Activated T-helper 1 cell treated with Interleukin-2 at 50 U/mL for 16 hours (primary cell): ENCODE results near the gene NOTCH1.
"Not testable (repeated sequence)": the region's sequence is repeated elsewhere in the genome, so short reads cannot be mapped to it uniquely, and the experiment has no call there.

ENCODE experiments used
- DNase-seq: peaks from one replicate; pipeline ENCODE4 v3.0.0-alpha.2; 2020; ENCODE audit warnings: low read depth

The NOTCH1 gene

DNA sequence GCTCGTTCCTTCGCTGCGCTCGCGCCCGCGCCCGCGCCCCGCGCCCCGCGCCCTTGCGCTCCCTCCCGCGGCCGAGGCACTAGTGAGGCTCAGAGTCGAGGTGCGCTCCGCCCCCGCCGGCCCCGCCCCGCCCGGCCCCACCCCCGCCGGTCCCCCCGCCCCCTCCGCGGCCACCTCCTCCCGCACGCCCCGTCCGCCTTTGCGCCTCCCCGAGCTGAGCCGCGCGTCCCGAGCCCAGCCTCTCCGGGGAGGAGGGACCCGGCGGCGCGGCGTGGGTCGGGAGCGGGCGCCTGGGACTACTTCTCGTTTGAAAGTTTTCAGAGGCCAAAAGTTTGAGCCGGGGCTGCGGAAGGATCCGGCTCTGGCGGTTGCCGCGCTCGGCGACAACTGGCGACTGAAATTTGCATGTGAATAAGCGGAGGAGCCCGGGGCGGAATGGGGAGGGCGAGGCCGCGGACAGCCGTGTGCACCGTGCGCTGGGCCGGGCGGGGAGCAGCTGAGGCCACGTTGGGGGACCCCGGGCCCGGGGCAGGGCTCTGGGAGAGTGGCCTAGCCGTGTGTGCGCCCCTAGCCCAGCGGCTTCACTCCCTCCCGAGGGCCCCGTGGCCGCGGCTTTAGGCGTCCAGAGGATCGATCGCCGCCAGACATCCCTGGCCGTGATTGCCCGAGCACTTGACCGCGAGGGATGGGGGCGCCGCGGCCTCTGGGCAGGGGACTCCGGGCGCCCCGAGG, at the start of gene NOTCH1:
TSS of gene NOTCH1 (minus strand) at position 84 of the 732 bp plus-strand sequence. CDS start 262 bp downstream, outside the sequence.
- DNase-seq = peak; percentile 79

DNA sequence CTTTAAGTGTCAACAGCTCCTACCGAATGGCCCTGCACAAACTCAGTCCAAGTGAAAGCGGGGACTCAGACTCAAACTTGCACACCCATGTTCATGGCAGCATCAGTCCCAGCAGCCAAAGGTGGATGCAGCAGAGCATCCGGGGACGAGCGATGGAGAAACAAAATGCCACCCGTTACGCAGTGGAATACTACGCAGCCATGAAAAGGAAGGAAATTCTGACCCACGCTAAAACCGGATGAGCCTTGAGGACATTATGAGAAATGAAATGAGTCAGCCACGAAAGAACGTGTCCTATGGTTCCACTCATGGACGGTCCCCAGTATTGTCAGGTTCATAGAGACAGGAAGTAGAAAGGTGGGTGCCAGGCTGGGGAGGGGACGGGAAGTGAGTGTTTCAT, 48.6 kb upstream of the NOTCH1 start:
- DNase-seq = no peak

DNA sequence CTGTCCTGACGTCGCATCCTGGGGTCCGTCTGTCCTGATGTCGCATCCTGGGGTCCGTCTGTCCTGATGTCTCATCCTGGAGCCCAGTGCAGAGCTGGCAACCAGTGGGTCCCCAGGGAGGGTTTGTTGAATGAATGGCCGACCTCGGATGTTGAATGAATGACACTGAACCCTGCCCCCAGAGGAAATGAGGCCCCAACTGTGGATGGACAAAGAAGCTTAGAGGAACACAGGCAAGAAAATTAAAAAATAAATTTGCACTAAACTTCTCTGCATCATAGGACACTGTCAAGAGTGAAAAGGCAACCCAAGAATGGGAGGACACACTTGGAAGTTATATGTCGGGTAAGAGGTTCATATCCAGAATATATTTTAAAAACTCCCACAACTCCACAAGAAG, 47.7 kb upstream of the NOTCH1 start:
- DNase-seq = no peak

DNA sequence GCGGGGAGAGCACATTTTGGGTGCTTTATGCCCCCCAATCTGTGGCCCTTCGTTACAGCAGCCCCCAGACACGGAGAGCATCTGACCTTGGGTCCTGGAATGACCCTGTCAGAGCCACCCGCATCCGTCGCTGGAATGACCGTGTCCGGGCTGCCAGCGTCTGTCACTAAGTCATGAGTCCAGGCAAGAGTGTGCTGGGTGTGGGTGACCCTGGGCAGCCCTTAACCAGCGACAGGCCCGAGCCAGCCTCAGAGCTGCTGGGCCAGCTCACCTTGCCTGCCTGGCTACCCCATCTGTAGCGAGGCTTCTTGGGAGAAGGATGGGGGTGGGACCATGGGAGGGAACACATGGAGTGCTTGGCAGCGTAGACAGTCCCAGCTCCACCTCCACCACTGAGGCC, 46.8 kb upstream of the NOTCH1 start:
- no peak for DNase-seq

DNA sequence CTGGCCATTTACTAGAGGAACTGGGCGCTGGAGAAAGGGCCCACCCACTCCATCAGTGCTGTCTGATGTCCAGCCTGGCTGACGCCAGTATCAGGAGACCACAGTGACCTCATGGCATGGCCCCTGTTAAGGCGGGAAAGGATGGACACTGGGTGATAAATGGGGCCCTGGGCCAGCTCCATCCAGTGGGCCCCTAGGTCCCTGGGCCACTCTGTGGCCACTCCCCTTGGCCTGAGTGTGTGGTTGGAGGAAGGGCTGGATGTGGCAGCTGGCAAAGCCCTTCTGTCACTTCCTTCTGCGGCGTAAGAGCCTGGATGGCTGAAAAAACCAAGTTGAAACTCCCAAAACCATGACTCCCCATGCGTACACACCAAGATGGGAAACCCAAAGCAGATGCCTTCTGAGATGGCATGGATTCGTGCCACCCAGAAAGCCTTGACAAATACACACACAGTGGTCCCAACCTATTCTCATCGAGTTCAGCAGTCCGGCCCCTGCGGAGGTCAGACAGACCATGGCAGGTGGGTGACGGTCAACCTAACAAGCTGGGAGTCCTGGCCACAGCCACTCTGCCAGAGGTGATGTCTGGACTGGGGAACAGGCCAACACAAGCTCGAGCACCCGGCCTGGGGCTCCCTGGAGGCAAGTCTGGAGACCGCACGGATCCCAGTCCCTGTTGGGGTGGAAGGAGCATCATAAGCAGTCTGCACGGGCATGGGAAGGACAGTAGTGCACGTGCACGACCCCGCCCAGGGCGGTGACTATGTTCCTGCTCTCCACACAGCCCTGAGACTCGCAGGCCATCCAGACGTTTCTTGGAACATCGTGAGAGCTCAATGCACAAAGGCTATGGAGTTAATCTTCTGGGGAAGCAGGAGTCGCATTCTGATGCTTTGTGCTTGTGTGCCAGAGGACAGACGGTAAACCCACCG, 45.2 kb upstream of the NOTCH1 start:
- DNase-seq = no peak

DNA sequence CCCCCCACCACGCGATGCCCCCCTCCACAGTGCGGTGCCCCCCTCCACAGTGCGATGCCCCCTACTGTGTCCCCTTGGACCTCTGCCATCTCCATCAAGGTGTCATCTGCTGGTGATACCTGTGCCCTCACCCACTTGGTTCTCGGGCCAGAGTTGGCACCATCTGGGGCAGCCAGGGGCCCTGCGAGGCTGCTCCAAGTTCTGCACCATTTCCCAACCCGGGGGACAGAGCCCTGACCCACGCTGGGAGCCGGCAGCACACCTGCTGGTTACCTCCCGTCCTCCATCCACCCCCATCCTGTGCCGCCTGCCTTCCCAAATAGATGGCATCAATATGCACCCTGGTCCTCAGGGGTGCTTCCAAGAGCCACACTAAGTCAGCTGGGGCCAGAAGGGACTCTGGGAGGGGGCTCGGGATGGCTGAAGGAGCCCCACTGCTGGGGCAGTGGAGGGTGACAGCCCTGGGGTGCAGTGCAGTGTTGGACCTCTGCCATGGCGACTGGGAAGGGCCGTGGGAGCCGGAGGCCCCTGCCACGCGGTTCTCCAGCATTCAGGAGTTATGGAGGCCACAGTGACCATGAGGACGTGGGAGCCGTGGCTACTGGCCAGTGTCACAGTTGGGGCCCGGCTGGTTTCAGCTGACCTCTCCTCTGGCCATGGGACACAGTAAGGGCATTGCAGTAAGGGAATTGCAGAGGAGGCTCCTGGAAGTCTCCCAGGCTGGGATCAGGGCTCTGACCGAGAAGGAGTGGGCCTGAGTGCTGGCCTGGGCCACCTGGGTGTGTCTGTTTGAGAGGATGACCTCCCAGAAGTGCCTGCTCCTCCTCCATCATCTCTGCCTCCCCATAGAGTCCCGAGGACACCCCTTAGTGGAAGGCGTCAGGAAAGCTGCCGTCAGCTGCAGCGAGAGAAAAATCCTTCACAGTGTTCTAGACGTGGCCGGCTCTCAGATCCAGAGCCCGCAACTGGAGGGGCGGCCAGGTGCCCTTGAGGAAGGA, 44.2 kb upstream of the NOTCH1 start:
- DNase-seq = no peak

DNA sequence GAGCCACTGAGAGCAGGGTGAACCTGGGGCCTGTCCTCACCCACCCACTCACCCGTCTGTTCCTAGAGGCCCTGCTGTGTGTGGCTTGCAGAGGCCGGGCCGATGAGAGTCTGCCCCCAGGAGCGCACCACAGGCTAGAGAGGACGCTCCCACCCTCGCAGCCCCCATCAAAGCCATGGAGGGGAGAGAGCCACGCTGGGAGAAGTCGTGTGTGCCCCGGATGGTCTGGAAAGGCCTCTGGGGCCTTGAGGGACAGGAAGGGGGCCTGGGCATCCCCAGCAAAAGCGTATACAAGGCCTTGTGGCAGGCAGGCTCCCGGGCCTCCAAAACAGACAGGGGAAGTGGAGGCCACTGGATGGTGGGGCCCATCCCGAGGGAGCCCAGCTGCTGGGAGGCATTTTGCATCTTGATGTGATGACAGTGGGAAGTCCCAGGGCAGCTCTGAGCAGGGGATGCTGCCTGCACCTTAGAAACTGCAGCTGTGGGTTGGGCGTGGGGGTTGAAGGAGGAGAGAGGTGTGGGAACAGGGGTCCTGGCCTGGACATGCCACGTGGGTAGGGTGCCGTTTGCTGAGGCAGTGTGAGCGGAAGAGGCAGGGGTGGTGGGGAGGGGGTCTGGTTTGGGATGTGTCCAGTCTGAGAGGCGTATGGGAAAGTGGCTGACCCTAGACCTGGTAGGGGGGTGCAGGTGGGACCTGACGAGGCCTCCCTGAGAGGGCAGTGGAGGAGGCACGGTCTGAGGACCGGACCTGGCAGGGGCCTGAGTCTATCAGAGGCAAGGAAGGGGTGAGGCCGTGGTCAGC, 43.0 kb upstream of the NOTCH1 start:
- DNase-seq = no peak

DNA sequence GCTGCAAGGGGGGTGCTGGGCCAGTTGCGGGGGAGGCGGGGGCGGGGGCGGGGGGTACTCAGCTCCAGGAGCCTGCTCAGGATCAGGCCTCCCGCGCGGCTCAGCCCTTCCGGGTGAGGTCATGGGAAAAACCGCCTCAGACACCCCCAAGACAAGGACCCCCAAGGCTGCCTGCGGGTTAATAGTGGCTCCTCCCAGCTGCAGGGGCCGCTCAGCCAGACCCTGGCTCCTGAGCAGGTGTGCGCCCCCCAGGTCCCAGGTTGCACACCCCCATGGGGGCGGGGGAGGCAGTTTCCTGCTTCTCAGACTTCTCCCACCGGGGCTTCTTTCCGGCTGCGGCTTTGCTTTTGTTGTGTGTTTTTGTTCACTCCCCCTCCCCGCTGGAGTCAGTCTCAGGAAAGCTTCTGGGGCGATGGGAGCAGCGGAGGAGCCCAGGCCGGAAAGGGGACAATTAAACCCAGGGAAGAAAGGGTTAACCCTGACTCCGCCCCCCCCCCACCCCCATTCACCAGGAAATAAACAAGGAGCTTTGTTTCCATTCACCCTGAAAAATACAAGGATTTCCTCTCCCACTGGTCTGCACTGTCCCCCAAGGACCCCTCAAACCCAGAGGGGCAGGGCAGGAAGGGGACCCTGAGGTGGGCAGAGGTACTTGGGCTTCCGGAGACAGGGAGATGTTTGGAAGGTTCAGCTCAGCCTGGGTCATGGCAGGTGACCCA, 42.3 kb upstream of the NOTCH1 start:
- no peak for DNase-seq

DNA sequence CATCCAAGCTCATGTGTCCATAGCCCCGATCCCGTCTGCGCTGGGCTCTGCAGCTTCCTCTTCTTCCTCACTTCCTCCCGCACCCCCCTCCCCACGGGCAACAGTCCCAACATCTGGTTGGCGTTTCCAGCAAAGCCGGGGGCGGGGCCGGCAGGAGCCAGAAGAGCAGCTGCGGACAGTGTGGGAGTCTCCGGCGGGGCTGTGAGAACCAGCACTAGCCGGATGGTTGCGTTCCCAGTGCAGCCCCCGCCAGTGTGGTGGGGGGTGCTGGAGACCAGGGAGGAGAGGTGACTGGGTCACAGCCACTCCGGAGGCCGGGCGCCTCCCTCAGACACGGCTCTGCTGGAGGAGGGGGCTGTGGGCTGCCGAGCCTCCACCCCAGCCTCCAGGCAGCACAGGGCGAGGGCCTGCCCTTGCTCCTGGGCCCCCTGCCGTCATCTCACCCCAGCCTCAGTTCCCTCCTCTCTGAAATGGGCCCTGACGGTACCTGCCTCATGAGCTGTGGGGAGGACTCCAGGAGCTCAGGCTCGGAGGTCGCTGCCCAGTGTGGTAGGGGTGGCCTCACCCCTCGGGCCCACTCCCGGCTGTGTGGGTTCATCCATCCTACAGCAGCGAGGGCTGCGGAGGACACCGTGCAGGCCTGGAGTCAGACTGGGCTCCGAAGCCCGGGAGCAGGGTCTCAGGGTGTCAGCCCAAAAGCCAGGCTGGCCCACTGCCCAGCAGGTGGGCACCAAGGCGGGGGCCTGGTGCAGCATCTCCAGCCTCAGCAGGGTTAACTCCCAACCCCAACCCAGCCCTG, 41.5 kb upstream of the NOTCH1 start:
- DNase-seq = no peak

DNA sequence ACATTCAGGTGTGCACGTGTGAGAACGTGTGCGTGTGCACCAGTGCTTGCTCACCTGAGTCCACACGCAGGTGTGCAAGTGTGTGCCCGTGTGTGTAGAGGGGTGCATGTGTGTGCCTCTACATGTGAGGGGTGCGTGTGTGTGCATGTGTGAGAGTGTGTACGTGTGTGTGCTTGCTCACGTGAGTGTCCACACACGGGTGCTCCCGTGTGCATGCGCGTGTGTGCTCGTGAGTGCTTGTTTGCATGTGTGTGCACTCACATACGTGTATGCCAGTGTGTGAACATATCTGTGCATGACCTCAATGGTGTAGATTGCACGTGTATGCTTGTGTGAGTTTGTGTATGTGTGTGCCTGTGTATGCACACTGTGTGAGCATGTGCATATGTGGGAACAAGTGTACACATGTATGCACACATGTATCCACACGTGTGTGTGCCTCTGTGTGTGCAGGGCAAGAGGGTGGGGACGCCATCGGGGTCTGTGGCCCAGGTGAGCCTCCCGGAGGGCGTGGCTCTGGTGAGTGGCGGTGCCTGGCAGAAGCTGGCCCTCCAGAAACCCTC, 40.6 kb upstream of the NOTCH1 start:
- no peak for DNase-seq

DNA sequence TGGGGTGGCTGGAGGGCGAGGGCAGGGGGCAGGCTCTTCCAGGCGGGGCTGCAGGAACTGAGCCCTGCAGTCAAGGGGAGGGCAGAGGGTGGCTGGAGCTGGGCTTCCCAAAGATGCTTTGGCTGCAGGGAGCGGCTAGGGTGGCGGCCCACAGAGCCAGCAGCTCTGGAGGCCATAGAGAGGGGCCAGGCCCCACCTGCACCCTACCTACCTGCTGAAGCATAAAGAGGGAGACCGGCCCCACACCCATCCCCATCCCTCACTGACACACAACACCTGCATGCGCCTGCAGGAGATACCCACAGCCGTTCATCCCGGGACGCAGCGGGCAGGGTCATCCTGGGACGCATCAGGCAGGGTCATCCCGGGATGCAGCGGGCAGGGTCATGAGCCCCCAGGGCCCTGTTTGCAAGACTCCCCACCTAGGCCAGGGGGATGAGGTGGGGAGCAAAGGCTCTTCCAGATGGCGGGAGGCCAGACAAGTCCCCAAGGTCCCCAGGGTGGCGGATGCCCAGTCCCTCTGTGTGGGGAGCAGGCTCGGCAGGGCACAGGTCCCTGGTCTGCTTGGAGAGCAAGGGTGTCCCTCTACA, 39.8 kb upstream of the NOTCH1 start:
- DNase-seq = no peak

DNA sequence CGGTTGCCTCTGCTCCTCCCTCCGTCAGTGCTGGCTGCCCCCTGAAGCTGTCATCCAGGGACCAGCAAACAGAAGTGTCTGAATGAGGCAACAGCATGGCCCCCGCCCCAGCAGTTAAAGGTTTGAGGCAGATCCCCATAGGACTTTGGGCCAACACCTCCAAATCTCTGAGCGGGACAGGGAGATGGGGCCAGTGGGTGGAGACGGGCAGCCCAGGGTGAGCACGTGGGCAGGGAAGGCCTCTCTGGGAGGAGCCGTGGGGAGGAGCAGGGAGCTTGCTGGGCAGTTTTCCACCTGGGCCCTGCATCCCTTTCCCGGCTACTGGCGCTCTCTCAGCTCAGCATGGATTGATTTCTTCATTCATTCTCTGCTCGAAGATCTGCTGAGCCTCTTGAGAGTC, 39.1 kb upstream of the NOTCH1 start:
- DNase-seq = no peak

DNA sequence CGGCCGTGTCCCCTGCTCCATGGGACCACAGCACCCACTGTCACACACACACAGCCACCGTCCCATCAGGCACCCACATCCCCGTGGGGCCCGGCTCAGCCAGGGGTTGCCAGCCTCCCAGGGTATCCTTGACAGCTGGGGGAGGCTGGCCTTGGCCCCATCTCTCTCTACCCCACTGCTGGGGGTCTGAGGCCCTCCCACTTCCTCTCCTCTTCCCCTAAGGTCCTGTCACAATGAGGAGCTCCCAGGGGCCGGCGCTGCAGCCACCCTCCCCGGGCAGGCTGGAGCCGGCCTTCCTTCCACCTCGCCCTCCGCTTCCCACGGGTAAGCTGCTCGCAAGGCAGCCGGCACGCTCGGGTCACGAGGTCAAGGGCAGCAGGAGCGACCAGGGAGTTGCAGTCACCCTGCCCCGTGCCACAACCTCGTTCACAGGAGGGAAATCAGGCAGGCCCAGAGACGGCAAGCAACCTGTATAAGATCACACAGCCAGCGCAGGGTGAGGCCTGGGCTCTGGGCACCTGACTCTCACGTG, 38.6 kb upstream of the NOTCH1 start:
- DNase-seq = no peak

DNA sequence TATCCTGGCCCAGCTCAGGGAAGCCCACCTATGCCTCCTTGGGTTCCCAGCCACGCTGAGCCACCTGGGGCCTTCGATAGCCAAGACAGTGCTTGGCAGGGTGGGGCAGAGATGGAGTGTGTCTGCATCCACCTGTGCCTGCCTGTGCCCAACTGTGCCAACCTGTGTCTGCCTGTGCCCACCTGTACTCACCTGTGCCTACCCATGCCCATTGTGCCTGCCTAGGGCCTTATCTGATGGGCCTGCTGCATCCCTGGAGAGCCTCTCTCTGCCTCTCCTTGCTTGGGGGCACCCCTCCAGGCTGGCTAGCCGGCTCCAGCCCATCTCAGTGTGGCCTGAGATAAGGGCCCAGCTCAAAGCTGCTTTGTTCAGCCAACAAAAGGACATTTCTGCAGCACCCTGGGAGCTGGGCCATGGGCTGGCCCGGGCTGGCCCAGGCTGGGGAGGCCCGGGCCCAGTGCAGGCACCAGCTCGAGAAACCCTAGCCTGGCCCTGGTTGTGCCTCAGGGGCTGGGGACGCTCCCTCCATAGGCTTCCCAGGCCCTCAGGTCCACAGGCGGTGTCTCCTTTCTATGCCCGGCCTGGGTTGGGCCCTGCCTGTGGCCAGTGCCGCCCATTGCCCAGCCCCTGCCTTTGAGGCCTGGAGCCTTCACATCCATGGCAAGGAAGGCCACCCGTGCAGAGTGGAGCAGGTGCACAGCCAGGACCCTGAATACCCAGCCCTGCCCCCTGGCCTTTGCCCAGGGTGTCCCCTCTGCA, 37.3 kb upstream of the NOTCH1 start:
- no peak for DNase-seq

DNA sequence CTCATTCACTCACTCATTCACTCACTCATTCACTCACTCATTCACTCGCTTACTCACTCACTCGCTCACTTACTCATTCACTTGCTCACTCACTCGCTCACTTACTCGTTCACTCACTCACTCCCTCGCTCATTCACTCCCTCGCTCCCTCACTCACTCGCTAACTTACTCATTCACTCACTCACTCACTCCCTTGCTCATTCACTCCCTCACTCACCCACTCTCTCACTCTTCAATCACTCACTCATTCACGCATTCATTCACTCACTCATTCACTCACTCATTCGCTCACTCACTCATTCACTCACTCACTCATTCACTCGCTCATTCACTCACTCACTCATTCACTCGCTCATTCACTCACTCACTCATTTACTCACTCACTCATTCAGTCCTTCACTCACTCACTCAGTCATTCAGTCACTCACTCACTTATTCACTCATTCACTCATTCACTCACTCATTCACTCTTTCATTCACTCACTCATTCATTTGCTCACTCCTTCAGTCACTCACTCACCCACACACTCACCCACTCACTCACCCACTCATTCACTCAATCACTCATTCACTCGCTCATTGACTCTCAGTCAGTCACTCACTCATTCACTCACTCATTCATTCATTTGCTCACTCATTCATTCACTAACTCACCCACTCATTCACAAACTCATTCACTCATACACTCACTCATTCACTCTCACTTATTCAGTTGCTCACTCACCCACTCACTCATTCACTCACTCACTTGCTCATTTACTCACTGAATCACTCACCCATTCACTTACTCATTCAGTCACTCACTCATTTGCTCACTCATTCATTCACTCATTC, 36.0 kb upstream of the NOTCH1 start:
- DNase-seq = no peak

DNA sequence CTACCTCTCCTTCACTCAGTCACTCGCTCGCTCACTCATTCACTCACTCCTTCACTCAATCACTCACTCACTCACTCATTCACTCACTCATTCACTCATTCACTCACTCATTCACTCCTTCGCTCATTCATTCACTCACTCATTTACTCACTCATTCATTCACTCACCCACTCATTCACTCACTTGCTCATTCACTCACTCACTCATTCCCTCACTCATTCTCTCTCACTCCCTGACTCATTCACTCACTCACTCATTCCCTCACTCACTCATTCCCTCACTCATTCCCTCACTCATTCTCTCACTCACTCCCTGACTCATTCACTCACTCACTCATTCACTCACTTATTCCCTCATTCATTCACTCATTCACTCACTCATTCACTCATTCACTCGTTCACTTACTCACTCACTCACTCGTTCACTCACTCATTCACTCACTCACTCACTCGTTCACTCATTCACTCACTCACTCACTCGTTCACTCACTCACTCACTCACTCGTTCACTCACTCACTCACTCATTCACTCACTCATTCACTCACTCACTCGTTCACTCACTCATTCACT, 33.9 kb upstream of the NOTCH1 start:
- DNase-seq = not testable (repeated sequence)
